Liver (tissue), 9 donors: ENCODE measurements around the gene TBL1Y. TPM values are rescaled to one million over a fixed set of nuclear protein-coding genes. Genes with fewer than 3 reads are reported as not detected.

Experiments
- DNase-seq: peaks from one replicate; pipeline ENCODE4 v3.0.0-alpha.2; 2017; ENCODE audit warnings: low spot score
- H3K27ac ChIP-seq, 2 donors: one replicate each; pipeline ENCODE4 v1.7.0; 2013; ENCODE audit warnings: inconsistent platforms in 2 of 2, low read length in 2 of 2, control low read depth in 1 of 2, low read depth in 1 of 2, mild to moderate bottlenecking in 1 of 2
- H3K27me3 ChIP-seq, 4 donors: one replicate each; pipeline versions ENCODE4 v1.6.1 to v1.7.0; 2013; ENCODE audit warnings: low read length in 3 of 4, inconsistent platforms in 1 of 4, mild to moderate bottlenecking in 1 of 4, moderate library complexity in 1 of 4; ENCODE audit not compliant: control insufficient read depth in 4 of 4, insufficient read depth in 4 of 4
- H3K36me3 ChIP-seq, 4 donors: one replicate each; pipeline versions ENCODE4 v1.6.1 to v1.7.0; 2013; ENCODE audit warnings: low read length in 3 of 4, mild to moderate bottlenecking in 3 of 4, low read depth in 1 of 4, moderate library complexity in 1 of 4; ENCODE audit not compliant: control insufficient read depth in 4 of 4, insufficient read depth in 3 of 4
- H3K4me1 ChIP-seq, 4 donors: one replicate each; pipeline versions ENCODE4 v1.6.1 to v1.7.0; 2013; ENCODE audit warnings: low read length in 3 of 4, mild to moderate bottlenecking in 3 of 4, moderate library complexity in 1 of 4; ENCODE audit not compliant: control insufficient read depth in 4 of 4, insufficient read depth in 4 of 4
- H3K4me3 ChIP-seq, 3 donors: one replicate each; pipeline versions ENCODE4 v1.6.1 to v1.7.0; 2013; ENCODE audit warnings: low read length in 3 of 3, control low read depth in 1 of 3, low read depth in 1 of 3, mild to moderate bottlenecking in 1 of 3
- H3K9ac ChIP-seq, 2 donors: one replicate each; pipeline ENCODE4 v1.7.0; 2013; ENCODE audit warnings: low read length in 2 of 2, mild to moderate bottlenecking in 2 of 2, moderate library complexity in 2 of 2, control low read depth in 1 of 2, low read depth in 1 of 2
- H3K9me3 ChIP-seq, 4 donors: one replicate each; pipeline versions ENCODE4 v1.6.1 to v1.7.0; 2013; ENCODE audit warnings: low read length in 3 of 4; ENCODE audit not compliant: control insufficient read depth in 4 of 4
- CTCF ChIP-seq: fragments of 150-350 bp; IDR thresholded peaks from 2 replicates; pipeline ENCODE4 v1.5.1; 2017; ENCODE audit warnings: improper control_type of control experiment, low read depth, low read length; ENCODE audit not compliant: missing input control
- EGR1 ChIP-seq, 2 donors: IDR thresholded peaks; 2 replicates each; pipeline ENCODE4 v1.6.1; 2016 to 2018; ENCODE audit warnings: antibody characterized with exemption in 2 of 2, low read depth in 2 of 2
- GABPA ChIP-seq, 2 donors: IDR thresholded peaks in 1 of 2; conservative IDR thresholded peaks in 1 of 2; 2 replicates each; pipeline ENCODE4 v1.6.1; 2016; ENCODE audit warnings: antibody characterized with exemption in 2 of 2, mild to moderate bottlenecking in 1 of 2, moderate library complexity in 1 of 2
- HNF4A ChIP-seq, 2 donors: conservative IDR thresholded peaks; 2 replicates each; pipeline ENCODE4 v1.6.1; 2016; ENCODE audit warnings: antibody characterized with exemption in 2 of 2, mild to moderate bottlenecking in 2 of 2
- NR2F2 ChIP-seq: IDR thresholded peaks from 2 replicates; pipeline ENCODE4 v1.6.1; 2016; ENCODE audit warnings: antibody characterized with exemption
- RAD21 ChIP-seq, 2 donors: IDR thresholded peaks; 2 replicates each; pipeline ENCODE4 v1.6.1; 2016; ENCODE audit warnings: antibody characterized with exemption in 2 of 2, mild to moderate bottlenecking in 2 of 2
- SP1 ChIP-seq: IDR thresholded peaks from 2 replicates; pipeline ENCODE4 v1.6.1; 2018; ENCODE audit warnings: antibody characterized with exemption, mild to moderate bottlenecking
- TAF1 ChIP-seq: conservative IDR thresholded peaks from 2 replicates; pipeline ENCODE4 v1.6.1; 2016; ENCODE audit warnings: antibody characterized with exemption, mild to moderate bottlenecking
- YY1 ChIP-seq: IDR thresholded peaks from 2 replicates; pipeline ENCODE4 v1.6.1; 2016; ENCODE audit warnings: antibody characterized with exemption, mild to moderate bottlenecking
- ZBTB33 ChIP-seq: IDR thresholded peaks from 2 replicates; pipeline ENCODE4 v1.6.1; 2016; ENCODE audit warnings: antibody characterized with exemption
- WGBS: extraction: QIAGEN DNeasy Blood & Tissue Kit; methylation state at CpG from one replicate; pipeline ENCODE4 v1.1.7; 2013; 5-methylcytosine and 5-hydroxymethylcytosine counted together
- polyA plus RNA-seq, 2 donors: library from polyadenylated mRNA; stranded (reverse) in 1 of 2; unstranded in 1 of 2; fragments of 200-250 nt in 1 of 2; fragments of >200 nt in 1 of 2; fragmentation: Nextera tagmentation in 1 of 2; extraction: Ambion mirVana in 1 of 2; gene quantifications; one replicate each; pipeline versions ENCODE4 v1.2.1 to v1.2.3, GENCODE V29; 2013 to 2015
- total RNA-seq, 2 donors: library from RNA; depleted of rRNA; stranded (reverse); fragments of >200 nt; gene quantifications; one replicate each; pipeline ENCODE4 v1.2.3, GENCODE V29; 2014
- TF ChIP-seq, protein P1 (sequence below): IDR thresholded peaks from 2 replicates; pipeline ENCODE4 v1.6.1; 2016; ENCODE audit warnings: antibody characterized with exemption
- TF ChIP-seq, protein P2 (sequence below): IDR thresholded peaks from 2 replicates; pipeline ENCODE4 v1.6.1; 2016; ENCODE audit warnings: antibody characterized with exemption
- donor health status: healthy.
- donor health status: healthy.
- donor health status: healthy.
- donor health status: healthy.
- donor health status: healthy.

Gene TBL1Y
- total and polyA plus RNA-seq, 4 donors, result 0.72 to 1.6 TPM; not detected in 2

DNA sequence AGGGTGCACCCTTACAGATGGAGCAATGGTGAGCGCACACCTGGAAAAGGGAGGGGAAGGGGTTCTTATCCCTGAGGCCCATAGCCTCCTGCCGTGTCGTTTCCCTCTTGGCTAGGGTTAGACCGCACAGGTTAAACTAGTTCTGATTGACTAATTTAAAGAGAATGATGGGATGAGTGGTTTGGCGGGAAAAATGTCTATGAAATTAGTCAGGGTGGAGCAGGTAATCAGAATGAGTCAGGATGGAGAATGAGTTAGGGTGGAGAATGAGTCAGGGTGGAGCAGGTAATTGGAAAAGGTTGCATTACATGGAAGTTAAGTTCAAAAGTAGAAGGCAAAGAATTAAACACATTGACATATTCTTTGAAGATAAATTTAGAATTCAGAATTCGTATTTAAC lies 196.7 kb downstream of the TBL1Y start:
- WGBS, result 95% methylated on average over 6 of the region's 6 CpGs
- no peak for TF ChIP-seq HNF4A (conservative IDR thresholded peaks at IDR 0.05)
- no peak for TF ChIP-seq CTCF
- no peak for TF ChIP-seq YY1
- TF ChIP-seq, protein P1, sequence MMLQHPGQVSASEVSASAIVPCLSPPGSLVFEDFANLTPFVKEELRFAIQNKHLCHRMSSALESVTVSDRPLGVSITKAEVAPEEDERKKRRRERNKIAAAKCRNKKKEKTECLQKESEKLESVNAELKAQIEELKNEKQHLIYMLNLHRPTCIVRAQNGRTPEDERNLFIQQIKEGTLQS, result no peak

GRCh38 chrY:7110086-7110485 lies 199.6 kb downstream of the TBL1Y start:
- TF ChIP-seq HNF4A (conservative IDR thresholded peaks at IDR 0.05), result no peak
- no peak for TF ChIP-seq GABPA (IDR thresholded peaks at IDR 0.05 in 1 of 2, conservative IDR thresholded peaks at IDR 0.05 in 1 of 2)
- no peaks in the 10 kb centered on the region for H3K36me3 ChIP-seq
- no peak overlapping the region for H3K27ac ChIP-seq
- H3K4me1 ChIP-seq, result no peaks in the 10 kb centered on the region
- no peak for DNase-seq
- H3K27me3 ChIP-seq, result no peaks in the 10 kb centered on the region
- no peaks in the 10 kb centered on the region for H3K9me3 ChIP-seq
- no peak overlapping the region for H3K9ac ChIP-seq
- H3K4me3 ChIP-seq, result no peak overlapping the region
- WGBS, result 82% methylated on average over 3 of the region's 3 CpGs

More for the DNA sequence above, 196.7 kb downstream of the TBL1Y start:
- no peak for DNase-seq
- Histone ChIP-seq H3K27ac (no peak overlapping the region), H3K9ac (no peak overlapping the region), H3K4me1 (no peaks in the 10 kb centered on the region), H3K36me3 (no peaks in the 10 kb centered on the region), H3K4me3 (no peak overlapping the region), H3K9me3 (no peaks in the 10 kb centered on the region), H3K27me3 (no peaks in the 10 kb centered on the region)

GRCh38 chrY:7115871-7116270 lies 205.4 kb downstream of the TBL1Y start:
- H3K27ac ChIP-seq, result no peak overlapping the region

DNA sequence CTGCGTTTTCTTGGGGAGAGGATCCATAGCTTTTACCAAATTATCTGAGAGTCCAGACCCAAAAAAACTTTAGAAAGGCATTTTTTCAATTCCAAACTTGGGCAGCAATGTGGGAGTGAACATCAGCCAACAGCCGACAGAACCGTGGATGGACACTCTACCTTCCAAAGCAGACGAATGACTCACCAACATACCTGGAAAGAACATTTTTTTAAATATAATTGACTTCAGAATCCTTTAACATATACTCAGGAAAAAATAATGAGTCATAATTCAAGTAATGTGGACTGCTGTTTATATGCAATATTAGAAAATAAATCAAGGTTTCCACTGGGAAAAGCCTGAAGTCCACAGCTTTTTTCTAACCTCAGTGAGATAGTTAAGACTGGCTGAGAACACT lies 211.7 kb downstream of the TBL1Y start:
- Histone ChIP-seq H3K27ac (no peak overlapping the region), H3K4me3 (no peak overlapping the region), H3K9me3 (no peaks in the 10 kb centered on the region), H3K4me1 (no peaks in the 10 kb centered on the region), H3K36me3 (no peaks in the 10 kb centered on the region), H3K9ac (no peak overlapping the region), H3K27me3 (peaks cover 0 to 2% (median 0%) of the 10 kb centered on the region in 4 donors)
- DNase-seq, result no peak
- TF ChIP-seq YY1, result no peak
- no peak for TF ChIP-seq NR2F2
- TF ChIP-seq ZBTB33, result no peak
- TF ChIP-seq, protein P2, sequence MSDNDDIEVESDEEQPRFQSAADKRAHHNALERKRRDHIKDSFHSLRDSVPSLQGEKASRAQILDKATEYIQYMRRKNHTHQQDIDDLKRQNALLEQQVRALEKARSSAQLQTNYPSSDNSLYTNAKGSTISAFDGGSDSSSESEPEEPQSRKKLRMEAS, result no peak
- 79% methylated on average over 4 of the region's 4 CpGs for WGBS

More at GRCh38 chrY:7115871-7116270, 205.4 kb downstream of the TBL1Y start:
- H3K4me3 ChIP-seq, result no peak overlapping the region
- no peaks in the 10 kb centered on the region for H3K36me3 ChIP-seq
- H3K27me3 ChIP-seq, result no peaks in the 10 kb centered on the region
- H3K9me3 ChIP-seq, result no peaks in the 10 kb centered on the region
- DNase-seq, result no peak
- H3K4me1 ChIP-seq, result no peaks in the 10 kb centered on the region
- no peak for TF ChIP-seq TAF1
- TF ChIP-seq EGR1 (IDR thresholded peaks at IDR 0.05; ENCODE audit: low read depth in 2 of 2), result no peak
- TF ChIP-seq, protein P1, result no peak
- TF ChIP-seq SP1, result no peak
- no peak for TF ChIP-seq YY1
- no peak for TF ChIP-seq RAD21 (IDR thresholded peaks at IDR 0.05)
- H3K9ac ChIP-seq, result no peak overlapping the region
- 95% methylated on average over 5 of the region's 5 CpGs for WGBS
